Stimulated activated naive CD8-positive, alpha-beta T cell treated with anti-CD3 and anti-CD28 coated beads, Interleukin-15, Interleukin-2, amounts not matched to agents 100 U/mL and 50 U/mL, for 24 hours (primary cell): ENCODE results near the gene BEST1.
A peak's percentile ranks its signal among the peaks of the same experiment; 100 is the strongest.

Experiments used
- ATAC-seq: fragments of 150-1000 bp; cut with Tn5 transposase; one replicate; pipeline ENCODE4 v1.10.0; 2021
- DNase-seq: peaks from one replicate; pipeline ENCODE4 v3.0.0; 2021

The BEST1 gene

DNA sequence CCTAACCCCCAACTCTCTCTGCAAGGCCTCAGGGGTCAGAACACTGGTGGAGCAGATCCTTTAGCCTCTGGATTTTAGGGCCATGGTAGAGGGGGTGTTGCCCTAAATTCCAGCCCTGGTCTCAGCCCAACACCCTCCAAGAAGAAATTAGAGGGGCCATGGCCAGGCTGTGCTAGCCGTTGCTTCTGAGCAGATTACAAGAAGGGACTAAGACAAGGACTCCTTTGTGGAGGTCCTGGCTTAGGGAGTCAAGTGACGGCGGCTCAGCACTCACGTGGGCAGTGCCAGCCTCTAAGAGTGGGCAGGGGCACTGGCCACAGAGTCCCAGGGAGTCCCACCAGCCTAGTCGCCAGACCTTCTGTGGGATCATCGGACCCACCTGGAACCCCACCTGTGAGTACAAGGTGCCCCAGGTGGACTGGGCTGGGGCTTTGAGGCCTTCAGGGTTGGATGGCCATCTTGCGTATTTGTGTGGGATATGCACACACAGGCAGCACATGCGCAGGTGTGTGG lies at the start of gene BEST1:
Gene BEST1 (plus strand): TSS at position 317 of the 513 bp plus-strand sequence. CDS start 1,456 bp downstream, outside the sequence.
- no peak for ATAC-seq
- no peak for DNase-seq

- DNase-seq (no peak), ATAC-seq (no peak)
These were observed 48.8 kb upstream of the BEST1 start for GRCh38 chr11:61901397-61901796.

GRCh38 chr11:61902313-61902712 lies 47.8 kb upstream of the BEST1 start:
- ATAC-seq, result no peak

GRCh38 chr11:61903845-61904244 lies 46.3 kb upstream of the BEST1 start:
- no peak for DNase-seq
- no peak for ATAC-seq

More at GRCh38 chr11:61902313-61902712, 47.8 kb upstream of the BEST1 start:
- no peak for DNase-seq

DNA sequence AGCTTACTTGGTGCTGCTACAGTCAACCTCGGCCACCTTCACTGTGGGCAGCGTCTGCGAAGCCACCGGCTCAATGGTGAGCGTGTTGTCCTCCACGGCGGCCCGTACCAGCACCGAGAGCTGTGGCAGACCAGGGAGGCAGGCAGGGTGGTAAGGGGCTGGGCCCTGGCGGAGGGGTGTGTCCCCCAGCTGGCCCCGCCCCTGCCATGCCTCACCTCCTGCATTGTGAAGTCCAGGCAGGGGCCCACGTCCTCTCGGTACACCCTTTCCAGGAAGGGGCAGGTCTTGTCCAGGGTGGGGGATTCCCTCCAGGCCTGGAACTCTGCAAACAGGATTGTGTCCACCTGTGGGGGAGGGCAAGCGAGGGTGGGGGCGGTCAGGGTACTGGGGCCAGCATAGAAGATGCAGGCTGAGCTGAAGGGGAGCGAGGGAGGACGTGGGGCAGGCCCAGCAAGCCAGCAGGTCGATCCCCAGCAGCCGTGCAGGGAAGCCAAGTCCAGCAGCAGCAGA lies 45.6 kb upstream of the BEST1 start:
- ATAC-seq, result peak; percentile 13
- DNase-seq, result no peak

GRCh38 chr11:61905067-61905696 lies 45.0 kb upstream of the BEST1 start:
- no peak for DNase-seq
- ATAC-seq, result no peak

- DNase-seq (no peak), ATAC-seq (no peak)
These were observed 44.2 kb upstream of the BEST1 start for GRCh38 chr11:61905801-61906521.

GRCh38 chr11:61906522-61906909 lies 43.6 kb upstream of the BEST1 start:
- DNase-seq (no peak), ATAC-seq (no peak)

DNA sequence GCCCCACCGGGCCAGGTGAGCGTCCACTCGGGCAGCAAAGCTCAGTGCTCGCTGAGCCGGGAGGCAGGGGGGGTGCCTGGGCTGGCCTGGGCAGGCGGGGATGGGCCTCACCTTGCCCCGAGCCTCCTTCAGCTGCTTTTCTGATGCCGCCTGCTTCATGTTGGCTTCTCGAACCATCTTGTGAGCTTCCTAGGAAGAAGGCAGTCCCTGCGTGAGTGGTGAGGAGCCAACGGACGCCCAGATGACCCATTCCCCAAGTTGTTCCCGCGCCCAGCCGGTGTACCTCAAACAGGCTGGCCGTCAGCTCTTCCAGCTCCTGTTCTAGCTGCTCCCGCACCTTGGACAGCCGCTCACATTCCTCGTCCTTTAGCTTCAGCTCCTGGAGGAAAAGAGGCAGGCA lies 42.9 kb upstream of the BEST1 start:
- DNase-seq (no peak), ATAC-seq (no peak)

- DNase-seq, result no peak
- no peak for ATAC-seq
These were observed 42.1 kb upstream of the BEST1 start for GRCh38 chr11:61907871-61908729.

DNA sequence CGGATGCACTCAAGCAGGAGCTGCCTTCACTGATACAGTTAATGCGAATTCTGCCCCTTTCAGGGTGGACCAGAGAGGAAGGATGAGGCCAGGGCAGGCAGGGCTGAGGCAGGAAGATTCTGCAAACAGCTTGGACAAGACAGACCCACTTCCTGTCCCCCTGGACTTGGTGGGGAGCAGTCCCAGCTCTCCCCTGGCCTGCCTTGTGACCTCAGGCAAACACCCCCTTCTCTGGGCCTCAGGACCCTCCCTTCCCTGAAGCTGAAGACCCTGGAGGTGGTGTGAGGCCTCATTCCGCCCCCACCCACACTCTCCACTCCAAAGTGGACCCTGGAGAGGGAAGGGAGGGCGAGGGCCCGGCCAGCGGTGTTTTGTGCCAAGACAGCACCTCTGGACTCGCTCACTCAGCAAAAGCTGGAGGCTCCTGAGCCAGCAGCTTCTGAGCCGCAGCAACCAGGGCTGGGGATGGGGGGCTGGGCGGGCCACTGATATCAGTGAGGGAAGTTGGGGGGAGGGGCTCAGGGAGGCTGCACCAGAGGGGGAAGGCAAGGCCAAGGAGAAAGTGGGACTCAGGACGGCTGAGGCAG lies 41.3 kb upstream of the BEST1 start:
- ATAC-seq (no peak), DNase-seq (no peak)

DNA sequence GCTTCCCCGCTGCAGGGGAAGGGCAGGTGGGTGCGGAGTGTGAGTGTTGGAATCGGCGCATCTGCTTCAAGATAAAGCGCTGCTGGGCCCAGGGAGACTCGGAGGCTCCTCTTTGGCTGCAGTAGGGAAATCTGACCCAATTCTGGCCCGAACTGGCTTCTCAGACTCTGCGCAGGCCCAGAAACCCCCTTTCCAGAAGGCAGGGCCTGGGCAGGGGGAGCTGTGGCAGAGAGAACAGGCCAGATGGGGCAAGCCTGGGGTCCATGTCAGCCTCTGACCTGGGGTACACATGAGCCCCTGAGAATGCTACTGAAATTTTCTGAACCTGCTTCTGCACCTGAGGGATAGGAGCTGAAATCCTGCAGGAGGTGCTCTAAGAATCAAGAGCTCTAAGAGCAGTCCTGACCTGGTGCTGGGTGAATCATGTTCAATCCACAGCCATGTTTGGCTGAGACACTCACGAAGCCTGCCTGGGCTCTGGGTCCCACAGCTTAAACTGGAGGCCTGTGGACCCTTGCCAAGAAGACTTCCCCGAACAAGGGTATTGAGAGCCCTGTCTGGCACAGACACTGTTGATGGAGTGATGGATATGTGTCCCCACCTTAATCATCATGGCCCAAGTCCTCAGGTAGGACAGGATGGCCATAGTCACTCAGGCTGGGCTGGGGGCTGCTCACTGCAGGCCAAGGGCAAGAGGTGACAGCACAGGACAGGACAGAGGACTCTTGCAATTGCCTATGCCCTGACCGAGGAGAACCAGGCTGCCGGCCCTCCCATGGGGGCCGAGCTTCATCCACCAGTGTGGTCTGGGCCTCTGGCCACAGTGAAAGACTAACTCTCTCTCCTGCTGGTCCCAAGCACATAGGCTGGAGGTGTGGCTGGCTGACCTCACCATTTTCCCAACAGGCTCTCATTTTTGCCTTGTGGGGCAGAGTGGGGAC lies 39.7 kb upstream of the BEST1 start:
- DNase-seq (no peak), ATAC-seq (no peak)

DNA sequence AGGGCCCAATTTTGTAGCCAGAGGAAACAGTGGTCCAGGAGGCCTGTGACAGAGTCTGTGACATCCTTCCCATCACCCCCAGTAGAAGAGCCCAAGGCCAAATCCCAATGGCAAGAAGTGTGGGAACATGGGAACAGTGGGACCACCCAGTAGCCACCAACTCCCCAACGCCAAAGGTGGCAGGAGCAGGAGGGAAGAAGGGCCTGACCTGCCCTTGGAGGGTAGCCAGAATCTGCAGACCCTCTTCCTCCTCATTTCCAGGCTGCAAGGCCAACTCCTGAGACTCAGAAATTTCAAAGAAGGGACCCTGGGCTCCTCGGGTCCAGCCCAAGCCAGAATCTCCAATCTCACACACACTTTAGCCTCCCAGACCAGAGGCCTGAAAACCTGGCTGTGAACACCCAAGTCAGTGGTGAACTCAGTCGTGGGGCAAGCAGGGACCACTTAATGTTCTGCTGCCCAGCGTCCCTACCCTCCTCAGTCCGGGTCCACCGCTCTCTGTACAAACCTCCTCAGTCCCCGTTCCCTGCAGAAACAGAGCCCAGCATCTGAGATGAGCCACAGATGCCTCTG lies 38.9 kb upstream of the BEST1 start:
- ATAC-seq, result no peak
- no peak for DNase-seq

- DNase-seq (no peak), ATAC-seq (no peak)
These were observed 38.2 kb upstream of the BEST1 start for GRCh38 chr11:61911701-61912529.

DNA sequence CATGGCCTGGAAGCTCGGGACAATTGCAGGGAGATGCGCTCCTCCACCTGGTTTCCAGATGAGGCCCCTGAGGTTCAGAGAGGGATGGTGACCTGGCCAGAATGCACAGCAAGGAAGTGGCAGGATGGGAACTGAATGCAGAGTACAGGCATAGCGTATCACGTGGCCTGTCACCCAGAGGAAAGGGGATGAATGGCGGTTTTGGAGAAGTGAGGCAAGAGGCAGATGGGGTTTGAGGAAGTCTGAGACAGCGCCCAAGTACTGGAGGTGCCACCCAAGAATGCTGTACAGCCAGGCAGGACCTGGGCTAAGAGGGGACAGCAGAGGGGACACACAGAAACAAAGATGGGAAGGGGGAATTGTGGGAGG lies 37.6 kb upstream of the BEST1 start:
- ATAC-seq (no peak), DNase-seq (no peak)

GRCh38 chr11:61912991-61913698 lies 37.0 kb upstream of the BEST1 start:
- no peak for DNase-seq
- no peak for ATAC-seq

- no peak for ATAC-seq
- no peak for DNase-seq
These were observed 36.3 kb upstream of the BEST1 start for GRCh38 chr11:61913699-61914395.

- no peak for DNase-seq
- ATAC-seq, result no peak
These were observed 35.5 kb upstream of the BEST1 start for GRCh38 chr11:61914471-61915171.
